Measurements from ENCODE around the gene EFHC1. TPM values are rescaled to one million over a fixed set of nuclear protein-coding genes. Genes with fewer than 3 reads are reported as not detected.

The EFHC1 gene
- total RNA-seq, 1 donor from 2014 or later: 43.7 TPM

DNA sequence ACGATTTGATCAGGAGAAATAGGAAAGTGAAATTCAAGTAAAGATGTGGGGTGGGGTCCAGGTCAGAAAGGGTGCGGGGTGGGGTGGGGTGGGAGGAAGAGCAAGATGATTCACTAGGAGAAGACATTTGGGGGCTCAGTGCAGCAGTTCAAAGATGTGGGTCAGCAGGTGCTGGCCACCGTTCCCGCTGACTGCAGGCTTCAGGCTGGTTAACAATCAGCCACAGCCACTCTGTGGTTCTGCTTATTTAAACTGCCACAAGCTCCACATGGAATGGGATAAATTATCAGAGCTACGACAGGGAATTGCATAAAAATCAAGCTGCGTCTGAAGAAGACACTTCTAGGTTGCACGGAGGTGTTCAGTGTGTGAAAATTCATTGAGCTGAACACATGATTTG lies 107.3 kb downstream of the EFHC1 start:
- DNase-seq (ENCODE audit: low read depth, low spot score): no peak
- no peak overlapping the region for H3K4me3 Mint-ChIP-seq
- no peaks in the 10 kb centered on the region for H3K36me3 Mint-ChIP-seq (ENCODE audit: low read depth)
- no peaks in the 10 kb centered on the region for H3K9me3 Mint-ChIP-seq
- H3K27me3 Mint-ChIP-seq (ENCODE audit: low read depth): no peaks in the 10 kb centered on the region
- peaks cover 5% of the 10 kb centered on the region for H3K4me1 Mint-ChIP-seq
- TF ChIP-seq, protein P1, sequence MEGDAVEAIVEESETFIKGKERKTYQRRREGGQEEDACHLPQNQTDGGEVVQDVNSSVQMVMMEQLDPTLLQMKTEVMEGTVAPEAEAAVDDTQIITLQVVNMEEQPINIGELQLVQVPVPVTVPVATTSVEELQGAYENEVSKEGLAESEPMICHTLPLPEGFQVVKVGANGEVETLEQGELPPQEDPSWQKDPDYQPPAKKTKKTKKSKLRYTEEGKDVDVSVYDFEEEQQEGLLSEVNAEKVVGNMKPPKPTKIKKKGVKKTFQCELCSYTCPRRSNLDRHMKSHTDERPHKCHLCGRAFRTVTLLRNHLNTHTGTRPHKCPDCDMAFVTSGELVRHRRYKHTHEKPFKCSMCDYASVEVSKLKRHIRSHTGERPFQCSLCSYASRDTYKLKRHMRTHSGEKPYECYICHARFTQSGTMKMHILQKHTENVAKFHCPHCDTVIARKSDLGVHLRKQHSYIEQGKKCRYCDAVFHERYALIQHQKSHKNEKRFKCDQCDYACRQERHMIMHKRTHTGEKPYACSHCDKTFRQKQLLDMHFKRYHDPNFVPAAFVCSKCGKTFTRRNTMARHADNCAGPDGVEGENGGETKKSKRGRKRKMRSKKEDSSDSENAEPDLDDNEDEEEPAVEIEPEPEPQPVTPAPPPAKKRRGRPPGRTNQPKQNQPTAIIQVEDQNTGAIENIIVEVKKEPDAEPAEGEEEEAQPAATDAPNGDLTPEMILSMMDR (conservative IDR thresholded peaks at IDR 0.05): no peak
- no peak overlapping the region for H3K27ac Mint-ChIP-seq (ENCODE audit: unreplicated experiment)

DNA sequence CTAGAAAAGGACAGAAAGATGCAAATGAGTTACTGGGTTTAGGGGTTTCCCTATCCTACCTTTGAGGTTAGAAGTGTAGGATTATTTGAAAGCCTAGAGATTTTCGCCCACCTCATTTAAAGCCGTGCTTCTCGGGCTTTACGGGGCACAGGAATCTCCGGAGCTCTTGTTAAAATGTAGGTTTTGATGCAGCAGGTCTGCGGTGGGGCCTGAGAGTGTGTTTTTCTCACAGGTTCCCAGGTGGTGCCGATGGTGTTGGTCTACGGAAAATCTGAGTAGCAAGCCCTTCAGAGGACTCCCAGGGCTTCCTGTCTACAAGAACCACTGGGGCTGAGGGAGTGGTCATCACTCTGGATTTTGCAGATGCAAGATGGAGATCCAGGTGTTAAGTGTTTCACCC lies 109.2 kb downstream of the EFHC1 start:
- no peak for DNase-seq (ENCODE audit: low read depth, low spot score)
- Mint-ChIP-seq H3K9me3 (no peaks in the 10 kb centered on the region), H3K4me1 (no peaks in the 10 kb centered on the region), H3K36me3 (ENCODE audit: low read depth) (no peaks in the 10 kb centered on the region), H3K27me3 (ENCODE audit: low read depth) (no peaks in the 10 kb centered on the region), H3K4me3 (no peak overlapping the region), H3K27ac (ENCODE audit: unreplicated experiment) (no peak overlapping the region)
- TF ChIP-seq, protein P1 (conservative IDR thresholded peaks at IDR 0.05): no peak

DNA sequence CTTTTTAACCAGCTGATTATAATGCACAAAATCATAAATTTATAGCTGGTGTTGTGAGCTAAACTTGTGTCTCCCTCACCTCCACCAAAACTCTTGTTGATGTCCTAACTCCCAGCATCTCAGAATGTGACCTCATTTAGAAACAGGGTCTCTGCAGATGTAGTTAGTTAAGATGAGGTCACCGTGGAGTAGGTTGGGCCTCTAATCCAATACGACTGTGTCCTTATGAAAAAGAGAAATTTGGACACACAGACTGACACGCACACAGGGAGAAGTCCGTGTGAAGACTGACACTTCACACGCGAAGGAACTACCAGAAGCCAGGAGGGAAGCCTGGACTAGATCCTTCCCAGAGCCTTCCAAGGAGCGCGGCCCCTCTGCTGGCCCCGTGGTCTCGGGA lies 110.2 kb downstream of the EFHC1 start:
- Mint-ChIP-seq H3K4me1 (no peaks in the 10 kb centered on the region), H3K9me3 (no peaks in the 10 kb centered on the region), H3K4me3 (no peak overlapping the region), H3K27ac (ENCODE audit: unreplicated experiment) (no peak overlapping the region), H3K27me3 (ENCODE audit: low read depth) (no peaks in the 10 kb centered on the region), H3K36me3 (ENCODE audit: low read depth) (no peaks in the 10 kb centered on the region)
- TF ChIP-seq, protein P1 (conservative IDR thresholded peaks at IDR 0.05): no peak
- DNase-seq (ENCODE audit: low read depth, low spot score): no peak

DNA sequence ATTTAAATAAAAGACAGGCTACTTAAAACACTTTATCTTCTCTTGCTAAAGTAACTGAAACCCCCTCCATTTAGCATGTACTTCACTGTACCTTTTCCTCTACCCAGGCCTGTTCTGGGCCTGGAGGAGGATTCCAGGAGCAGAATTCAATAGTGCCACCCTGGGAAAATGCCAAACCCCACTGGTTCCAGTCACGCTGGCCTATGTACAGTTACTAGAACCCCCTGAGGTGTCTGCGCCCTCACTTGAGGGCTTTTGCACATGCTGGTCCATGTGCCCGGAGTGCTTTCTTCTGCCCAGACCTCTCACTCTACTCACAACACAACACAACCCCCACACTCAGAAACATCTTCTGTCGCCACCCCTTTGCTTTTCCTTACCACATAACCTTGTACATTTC lies 111.3 kb downstream of the EFHC1 start:
- no peaks in the 10 kb centered on the region for H3K36me3 Mint-ChIP-seq (ENCODE audit: low read depth)
- no peak overlapping the region for H3K4me3 Mint-ChIP-seq
- no peaks in the 10 kb centered on the region for H3K9me3 Mint-ChIP-seq
- peak overlapping the region; percentile 7 for H3K27ac Mint-ChIP-seq (ENCODE audit: unreplicated experiment)
- TF ChIP-seq, protein P1 (conservative IDR thresholded peaks at IDR 0.05): no peak
- no peaks in the 10 kb centered on the region for H3K4me1 Mint-ChIP-seq
- no peaks in the 10 kb centered on the region for H3K27me3 Mint-ChIP-seq (ENCODE audit: low read depth)
- no peak for DNase-seq (ENCODE audit: low read depth, low spot score)

DNA sequence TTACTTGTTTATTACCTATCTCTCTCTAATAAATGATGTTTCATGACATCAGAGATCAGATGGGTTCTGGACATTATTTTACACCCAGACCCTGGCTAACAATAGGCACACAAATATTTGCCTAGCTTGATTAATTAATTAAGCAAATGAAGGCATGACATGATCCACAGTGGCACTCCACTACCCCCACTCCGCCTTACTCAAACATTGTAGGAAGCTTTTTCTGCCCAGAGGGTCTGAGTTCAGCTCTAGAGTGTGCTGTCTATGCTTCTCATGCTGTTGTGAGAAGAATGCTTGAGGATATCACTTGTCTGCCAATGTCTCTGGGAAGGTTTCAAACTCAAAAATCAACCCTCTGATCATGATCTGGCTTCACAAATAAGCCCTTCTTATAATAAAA lies 111.7 kb downstream of the EFHC1 start:
- H3K36me3 Mint-ChIP-seq (ENCODE audit: low read depth): no peaks in the 10 kb centered on the region

More for the DNA sequence above, 111.7 kb downstream of the EFHC1 start:
- H3K4me1 Mint-ChIP-seq: no peaks in the 10 kb centered on the region
- no peak overlapping the region for H3K4me3 Mint-ChIP-seq
- no peaks in the 10 kb centered on the region for H3K9me3 Mint-ChIP-seq
- TF ChIP-seq, protein P1 (conservative IDR thresholded peaks at IDR 0.05): no peak
- DNase-seq (ENCODE audit: low read depth, low spot score): no peak
- no peak overlapping the region for H3K27ac Mint-ChIP-seq (ENCODE audit: unreplicated experiment)
- H3K27me3 Mint-ChIP-seq (ENCODE audit: low read depth): no peaks in the 10 kb centered on the region
